HG03039 (cell line): Measurements from ENCODE around the gene ZNF474.

Experiments
- ATAC-seq: cut with Tn5 transposase; IDR thresholded peaks from one replicate; pipeline ENCODE4 v1.9.1; 2021; ENCODE audit warnings: mild to moderate bottlenecking, moderate library complexity; ENCODE audit not compliant: unreplicated experiment

The ZNF474 gene

DNA sequence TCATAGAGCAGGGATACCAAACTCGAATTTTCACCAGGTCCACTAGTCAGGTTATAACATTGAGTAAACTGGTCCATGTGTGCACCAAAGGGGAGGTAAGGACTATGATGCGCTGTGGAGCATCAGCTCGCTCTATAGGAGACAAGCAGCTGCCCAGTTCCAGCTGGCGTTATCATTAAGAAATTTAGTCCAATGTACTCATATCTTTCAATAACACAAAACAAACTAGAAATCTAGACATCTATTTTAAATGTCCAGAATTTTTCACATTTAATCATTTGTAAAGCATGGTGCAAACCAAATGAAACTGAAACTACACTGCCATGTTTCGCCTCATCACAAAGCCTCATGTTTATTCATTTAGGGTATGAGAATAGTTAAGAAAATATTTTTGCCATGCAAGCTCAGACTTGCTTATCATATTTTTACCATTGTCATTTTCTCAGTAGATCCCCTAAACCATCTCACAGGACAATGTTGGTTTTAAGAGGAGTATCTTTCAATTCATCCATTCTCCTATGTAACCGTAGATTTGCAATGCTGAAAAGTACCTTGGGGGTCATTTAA, 50.9 kb downstream of the ZNF474 start:
- ATAC-seq = no peak

- ATAC-seq = no peak
These were observed 51.7 kb downstream of the ZNF474 start for GRCh38 chr5:122180863-122181548.

GRCh38 chr5:122181863-122182262, 52.5 kb downstream of the ZNF474 start:
- ATAC-seq = no peak

- no peak for ATAC-seq
These were observed 53.2 kb downstream of the ZNF474 start for GRCh38 chr5:122182491-122182921.

GRCh38 chr5:122183098-122183787, 53.9 kb downstream of the ZNF474 start:
- no peak for ATAC-seq

DNA sequence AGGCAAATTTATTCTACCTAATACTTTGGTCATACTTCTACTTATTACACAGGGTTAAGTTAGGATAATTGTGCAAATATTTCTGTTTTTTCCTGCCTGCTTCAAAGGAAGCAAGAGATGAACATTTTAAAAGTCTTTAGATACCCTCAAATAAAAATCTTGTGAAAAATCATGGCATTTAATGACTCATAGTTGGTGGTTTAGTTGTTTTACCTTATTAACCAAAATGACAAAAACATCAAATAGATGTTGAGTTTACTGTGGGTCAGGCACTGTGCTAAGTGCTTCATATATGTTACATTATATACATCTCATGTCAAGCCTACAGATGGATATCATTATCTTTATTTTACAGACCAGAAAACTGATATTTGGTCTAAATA, 54.4 kb downstream of the ZNF474 start:
- no peak for ATAC-seq

GRCh38 chr5:122184676-122185255, 55.4 kb downstream of the ZNF474 start:
- ATAC-seq = no peak

DNA sequence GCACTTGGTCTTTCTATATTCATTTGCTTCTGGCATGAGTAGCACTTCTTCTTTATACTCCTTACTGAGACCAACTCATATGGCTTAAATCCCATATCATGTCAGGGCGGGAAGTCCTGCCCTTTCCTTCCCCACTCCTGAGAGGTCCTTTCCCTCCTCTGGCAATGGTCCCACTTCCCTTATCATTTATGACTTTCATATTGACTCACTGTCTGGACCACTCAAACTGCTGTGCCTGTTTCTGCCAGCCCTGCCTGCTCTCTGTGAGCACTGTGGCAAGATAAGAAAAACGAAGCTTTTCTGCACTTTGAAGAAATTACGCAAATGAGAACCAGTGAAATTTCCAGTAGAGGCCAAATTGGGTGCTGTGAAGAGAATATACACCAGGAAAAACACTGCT, 58.1 kb downstream of the ZNF474 start:
- no peak for ATAC-seq

- no peak for ATAC-seq
These were observed 60.8 kb downstream of the ZNF474 start for GRCh38 chr5:122190156-122190555.

GRCh38 chr5:122192497-122193496, 63.5 kb downstream of the ZNF474 start:
- ATAC-seq = peak; percentile 75

DNA sequence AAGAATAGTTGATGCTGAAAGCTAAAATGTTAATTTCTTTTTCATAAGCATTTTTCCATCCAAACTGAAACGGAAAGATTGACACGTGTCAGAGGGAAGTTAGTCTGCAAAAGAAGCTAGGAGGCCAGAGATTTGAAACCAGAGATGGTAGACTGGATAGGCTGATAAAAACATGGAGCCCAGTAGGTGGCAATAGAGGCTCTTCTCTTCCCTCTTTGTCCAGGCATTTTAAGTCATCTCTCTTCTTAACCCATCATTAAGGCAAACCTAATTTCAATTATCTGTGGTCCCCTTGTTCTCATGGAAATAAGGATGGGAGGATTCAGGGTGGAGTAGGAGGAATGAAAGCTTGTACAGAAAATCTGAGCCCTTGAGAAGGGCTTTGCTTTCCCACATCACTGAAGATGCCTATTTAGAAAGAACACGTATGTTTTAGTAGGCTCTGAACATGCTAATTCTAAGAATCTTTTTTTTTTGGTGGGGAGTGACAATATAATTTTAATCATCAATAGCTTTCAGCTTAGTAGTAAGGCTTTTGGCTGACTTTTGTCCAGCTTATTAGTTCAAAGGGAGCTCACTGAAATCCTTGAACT, 66.6 kb downstream of the ZNF474 start:
- ATAC-seq = no peak

- ATAC-seq = no peak
These were observed 69.8 kb downstream of the ZNF474 start for GRCh38 chr5:122199146-122199545.

DNA sequence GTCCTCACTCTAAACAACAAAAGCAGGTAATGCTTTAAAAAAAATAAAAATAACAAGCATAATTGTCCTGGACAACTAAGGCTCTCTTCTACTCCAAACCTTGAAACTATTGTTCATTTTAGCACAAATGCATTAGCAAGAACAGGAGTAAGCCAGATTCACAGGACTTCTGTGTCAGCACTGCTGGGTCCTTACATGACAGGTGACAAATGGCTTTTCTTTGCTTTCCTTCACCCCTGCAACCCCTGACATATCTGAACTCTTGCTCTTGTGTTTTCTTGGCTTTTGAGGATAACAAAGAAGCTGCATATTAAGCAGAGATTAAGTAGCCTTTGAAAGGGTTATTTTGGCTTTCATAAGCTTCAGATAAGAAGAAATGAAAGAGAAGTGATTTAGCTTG, 71.1 kb downstream of the ZNF474 start:
- ATAC-seq = no peak

GRCh38 chr5:122200865-122201264, 71.5 kb downstream of the ZNF474 start:
- no peak for ATAC-seq

DNA sequence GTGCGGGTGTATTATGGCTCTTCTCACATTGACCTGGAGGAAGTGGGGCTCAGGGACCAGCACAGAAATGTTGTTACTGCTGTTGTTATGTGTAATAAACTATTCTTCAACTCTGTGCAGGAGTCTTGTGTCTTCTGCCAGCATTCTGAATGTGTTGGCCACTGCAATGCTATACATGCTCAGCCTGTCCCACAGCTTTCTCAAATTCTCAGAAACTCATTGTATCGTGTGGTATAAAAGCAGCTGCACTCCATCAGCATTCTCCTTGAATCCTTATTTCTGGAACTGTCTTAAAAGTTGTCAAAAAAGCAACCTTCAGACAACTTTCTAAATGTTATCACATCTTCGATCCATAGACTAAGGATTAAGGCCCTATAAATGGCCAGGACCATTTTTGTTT, 72.0 kb downstream of the ZNF474 start:
- no peak for ATAC-seq

DNA sequence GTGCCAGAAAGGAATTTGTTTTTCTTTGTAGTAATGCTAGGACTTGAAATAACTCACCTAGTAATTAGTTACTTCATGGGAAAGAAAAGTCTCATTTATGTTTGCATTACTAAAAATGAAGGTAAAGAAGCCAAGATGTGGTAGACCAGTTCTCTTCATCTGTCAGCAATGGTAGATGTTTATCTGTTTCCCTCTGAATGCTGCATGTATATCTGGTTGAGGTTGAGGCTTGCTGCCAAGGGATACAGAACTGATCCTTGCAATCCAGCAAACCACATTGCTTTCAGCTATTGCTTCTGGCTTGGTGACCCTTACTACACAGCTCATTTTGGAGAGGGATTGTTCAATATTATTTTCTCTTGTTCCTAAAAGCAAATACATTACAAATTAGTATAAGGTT, 73.6 kb downstream of the ZNF474 start:
- no peak for ATAC-seq
